Endothelial cell of umbilical vein (primary cell): Measurements from ENCODE around the gene RIMBP2. TPM values are rescaled to one million over a fixed set of nuclear protein-coding genes. Genes with fewer than 3 reads are reported as not detected.

Experiments used
- BruUV-seq: library from RNA; stranded (reverse); fragments of 400-500 nt; replicated peaks from 2 replicates; lab custom pipeline; 2021; lab: Mats Ljungman, UMichigan
- CTCF ChIA-PET: fragments of 300-600, 350-600 bp; sonication (Branson Sonifier 250); formaldehyde crosslinking; loops from one replicate; lab custom pipeline; 2021; ENCODE audit warnings: antibody characterized with exemption, inconsistent platforms; lab: Charles Lee
- POLR2A ChIA-PET: fragments of 300-600, 350-600 bp; sonication (Branson Sonifier 250); formaldehyde crosslinking; loops from one replicate; lab custom pipeline; 2021; ENCODE audit warnings: antibody characterized with exemption, inconsistent platforms; lab: Charles Lee
- DNase-seq: peaks from one replicate; pipeline ENCODE4 v3.0.0-alpha.2; 2011; ENCODE audit warnings: low read depth, low spot score
- FAIRE-seq: peaks from 2 replicates; lab custom pipeline; 2011; peaks lifted over from hg19 to GRCh38; lab: Jason Lieb, UNC
- H2AFZ ChIP-seq: 2 replicates; pipeline ENCODE4 v1.6.0; 2012; ENCODE audit warnings: low read depth, low read length, control low read depth, inconsistent platforms
- H3K27ac ChIP-seq: 2 replicates; pipeline ENCODE4 v1.5.1; 2011; ENCODE audit warnings: low read depth, mild to moderate bottlenecking, control low read depth, low read length, moderate library complexity; ENCODE audit not compliant: insufficient read depth
- H3K27me3 ChIP-seq, 2 experiments: 2 replicates each; pipeline versions ENCODE4 v1.6.0 to v1.6.1; 2011; ENCODE audit warnings: low read length in 2 of 2, mixed read lengths in 1 of 2; ENCODE audit not compliant: control insufficient read depth in 2 of 2, insufficient read depth in 2 of 2
- H3K36me3 ChIP-seq, 2 experiments: 2 replicates in 1 of 2; 3 replicates in 1 of 2; pipeline ENCODE4 v1.5.1; 2011; ENCODE audit warnings: low read length in 2 of 2, mild to moderate bottlenecking in 1 of 2, moderate library complexity in 1 of 2; ENCODE audit not compliant: control insufficient read depth in 2 of 2, insufficient read depth in 2 of 2; ENCODE audit errors: extremely low read depth in 1 of 2
- H3K4me1 ChIP-seq: 3 replicates; pipeline ENCODE4 v1.5.1; 2011; ENCODE audit warnings: mild to moderate bottlenecking, low read length; ENCODE audit not compliant: control insufficient read depth, insufficient read depth; ENCODE audit errors: extremely low read depth
- H3K4me2 ChIP-seq: 2 replicates; pipeline ENCODE4 v1.6.1; 2011; ENCODE audit warnings: low read length, control low read depth, mixed read lengths; ENCODE audit not compliant: insufficient read depth
- H3K4me3 ChIP-seq, 3 experiments: fragments of 200-600 bp in 1 of 3; sonication (generic), shearing (Covaris generic) in 1 of 3; replicated peaks in 1 of 3; 2 replicates each; pipeline ENCODE4 v1.5.1; 2011 to 2016; ENCODE audit warnings: control low read depth in 3 of 3, low read length in 3 of 3, mild to moderate bottlenecking in 2 of 3, inconsistent platforms in 1 of 3, low read depth in 1 of 3, moderate library complexity in 1 of 3; ENCODE audit not compliant: insufficient read depth in 1 of 3
- H3K79me2 ChIP-seq: 2 replicates; pipeline ENCODE4 v1.6.0; 2012; ENCODE audit warnings: low read length, inconsistent platforms; ENCODE audit not compliant: control insufficient read depth, insufficient read depth
- H3K9ac ChIP-seq: replicated peaks from 2 replicates; pipeline ENCODE3; 2011; ENCODE audit warnings: low read length, control low read depth; ENCODE audit not compliant: insufficient read depth; ENCODE audit errors: extremely low read depth
- H3K9me1 ChIP-seq: replicated peaks from 3 replicates; pipeline ENCODE4 v1.6.0; 2011; ENCODE audit warnings: mild to moderate bottlenecking, low read length; ENCODE audit not compliant: control insufficient read depth, insufficient read depth; ENCODE audit errors: extremely low read depth
- H3K9me3 ChIP-seq: replicated peaks from 2 replicates; pipeline ENCODE4 v1.5.1; 2012; ENCODE audit warnings: low read length, inconsistent platforms; ENCODE audit not compliant: control insufficient read depth, insufficient read depth
- H4K20me1 ChIP-seq: replicated peaks from 2 replicates; pipeline ENCODE3; 2011; ENCODE audit warnings: mild to moderate bottlenecking, low read length; ENCODE audit not compliant: control insufficient read depth, insufficient read depth; ENCODE audit errors: extremely low read depth
- EZH2 ChIP-seq: IDR thresholded peaks from 2 replicates; pipeline ENCODE4 v1.6.1; 2012; ENCODE audit warnings: borderline replicate concordance, low read depth, mild to moderate bottlenecking, moderate library complexity, low read length, inconsistent platforms; ENCODE audit not compliant: severe bottlenecking
- FOS ChIP-seq: IDR thresholded peaks from 2 replicates; pipeline ENCODE4 v1.6.1; 2011; ENCODE audit warnings: mild to moderate bottlenecking, low read length, moderate library complexity, borderline replicate concordance; ENCODE audit not compliant: insufficient read depth
- GATA2 ChIP-seq: IDR thresholded peaks from 2 replicates; pipeline ENCODE4 v1.7.0; 2011; ENCODE audit warnings: low read depth, mild to moderate bottlenecking, moderate library complexity, mixed read lengths, low read length; ENCODE audit not compliant: insufficient read length, insufficient read depth
- JUN ChIP-seq: IDR thresholded peaks from 2 replicates; pipeline ENCODE4 v1.6.1; 2011; ENCODE audit warnings: borderline replicate concordance, low read depth; ENCODE audit not compliant: insufficient read length, insufficient read depth
- MYC ChIP-seq: IDR thresholded peaks from one replicate; pipeline ENCODE4 v1.6.1; 2011; ENCODE audit warnings: mild to moderate bottlenecking, low read depth, low read length
- POLR2A ChIP-seq: IDR thresholded peaks from 2 replicates; pipeline ENCODE4 v1.6.1; 2012; ENCODE audit warnings: low read depth, mild to moderate bottlenecking, control low read depth, low read length
- POLR2AphosphoS5 ChIP-seq: IDR thresholded peaks from 2 replicates; pipeline ENCODE4 v1.6.1; 2012; ENCODE audit warnings: low read depth, mild to moderate bottlenecking, control low read depth, low read length, moderate library complexity; ENCODE audit not compliant: insufficient read depth
- dilution Hi-C: fragments of 300-500 bp; cut with MboI; formaldehyde crosslinking; loops from one replicate; pipeline ENCODE4 v1.15.0; 2019; ENCODE audit warnings: low sequenced_read_pairs; ENCODE audit not compliant: extremely low pct_ligation_motif_present
- intact Hi-C: fragments of 100-400 bp; cut with micrococcal nuclease; formaldehyde crosslinking; loops from one replicate; pipeline ENCODE4 v1.10.0; 2022
- polyA plus RNA-seq, 4 experiments: library from polyadenylated mRNA; depleted of rRNA in 3 of 4; stranded (reverse) in 3 of 4; unstranded in 1 of 4; fragments of >200 nt; gene quantifications; 2 replicates each; pipeline versions ENCODE4 v1.2.1 to v1.2.3, GENCODE V29; 2011 to 2012; ENCODE audit warnings: missing spikeins in 1 of 4
- total RNA-seq: library from RNA; stranded (reverse); gene quantifications from 2 replicates; pipeline ENCODE4 v1.2.3, GENCODE V29; 2021
- TF ChIP-seq, protein P1 (sequence below): IDR thresholded peaks from 2 replicates; pipeline ENCODE4 v1.6.1; 2011; ENCODE audit not compliant: insufficient read depth, insufficient read length
- TF ChIP-seq, protein P2 (sequence below), 2 donors: IDR thresholded peaks; 1 replicate in 1 of 2; 2 replicates in 1 of 2; pipeline ENCODE4 v1.5.1; 2011; ENCODE audit warnings: low read length in 2 of 2, mild to moderate bottlenecking in 2 of 2, moderate library complexity in 2 of 2, control low read depth in 1 of 2, inconsistent platforms in 1 of 2, low read depth in 1 of 2; ENCODE audit not compliant: insufficient read depth in 1 of 2; ENCODE audit errors: extremely low read depth in 1 of 2

RIMBP2 gene
- total and polyA plus RNA-seq, 2 donors (not counting 3 experiments of a cell fraction or from before 2014, with no cell fraction given): 0.04 TPM; not detected in 1

DNA sequence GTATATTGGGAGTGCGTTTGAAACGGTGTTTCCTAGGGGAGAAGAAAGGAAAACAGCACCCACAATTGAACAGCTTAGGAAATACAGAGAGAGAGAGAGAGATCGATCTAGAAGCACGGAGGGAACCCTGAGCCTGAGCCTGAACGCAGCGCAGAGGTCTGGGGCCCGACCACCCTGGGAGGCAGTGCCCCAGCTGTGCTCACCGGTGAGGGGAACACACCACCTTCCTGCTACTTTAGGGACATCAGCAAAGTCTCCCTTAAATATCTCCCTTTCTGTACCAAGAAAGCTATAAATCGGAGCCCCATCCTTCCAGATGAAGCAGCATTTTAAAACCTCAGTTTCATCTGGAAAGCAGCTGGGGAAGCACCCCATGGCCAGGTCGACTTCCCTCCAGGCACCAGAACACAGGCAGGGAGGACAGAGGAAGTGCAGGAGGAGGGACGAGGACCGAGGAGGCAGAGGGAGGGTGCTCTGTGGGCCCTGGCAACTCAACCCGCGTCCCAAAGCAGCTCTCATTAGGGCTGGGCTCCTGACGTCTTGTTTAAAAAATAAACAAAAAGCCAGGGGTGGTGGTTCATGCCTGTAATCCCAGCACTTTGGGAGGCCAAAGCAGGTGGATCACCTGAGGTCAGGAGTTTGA, 12.2 kb downstream of the RIMBP2 start:
- H3K4me2 ChIP-seq: no peak overlapping the region
- H3K9me3 ChIP-seq: peaks cover 3% of the 10 kb centered on the region
- H3K9ac ChIP-seq: no peak overlapping the region
- BruUV-seq: no TSS peak
- H2AFZ ChIP-seq: no peak overlapping the region
- H3K79me2 ChIP-seq: no peaks in the 10 kb centered on the region
- ChIA-PET POLR2A (no interaction called here), CTCF (no interaction called here)
- H3K4me3 ChIP-seq: no peak overlapping the region
- H3K36me3 ChIP-seq: no peaks in the 10 kb centered on the region
- H4K20me1 ChIP-seq: no peaks in the 10 kb centered on the region
- TF ChIP-seq JUN (no peak), FOS (no peak), EZH2 (no peak), GATA2 (no peak), POLR2AphosphoS5 (no peak), MYC (no peak), POLR2A (no peak)
- TF ChIP-seq, protein P1, sequence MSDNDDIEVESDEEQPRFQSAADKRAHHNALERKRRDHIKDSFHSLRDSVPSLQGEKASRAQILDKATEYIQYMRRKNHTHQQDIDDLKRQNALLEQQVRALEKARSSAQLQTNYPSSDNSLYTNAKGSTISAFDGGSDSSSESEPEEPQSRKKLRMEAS: no peak
- TF ChIP-seq, protein P2, sequence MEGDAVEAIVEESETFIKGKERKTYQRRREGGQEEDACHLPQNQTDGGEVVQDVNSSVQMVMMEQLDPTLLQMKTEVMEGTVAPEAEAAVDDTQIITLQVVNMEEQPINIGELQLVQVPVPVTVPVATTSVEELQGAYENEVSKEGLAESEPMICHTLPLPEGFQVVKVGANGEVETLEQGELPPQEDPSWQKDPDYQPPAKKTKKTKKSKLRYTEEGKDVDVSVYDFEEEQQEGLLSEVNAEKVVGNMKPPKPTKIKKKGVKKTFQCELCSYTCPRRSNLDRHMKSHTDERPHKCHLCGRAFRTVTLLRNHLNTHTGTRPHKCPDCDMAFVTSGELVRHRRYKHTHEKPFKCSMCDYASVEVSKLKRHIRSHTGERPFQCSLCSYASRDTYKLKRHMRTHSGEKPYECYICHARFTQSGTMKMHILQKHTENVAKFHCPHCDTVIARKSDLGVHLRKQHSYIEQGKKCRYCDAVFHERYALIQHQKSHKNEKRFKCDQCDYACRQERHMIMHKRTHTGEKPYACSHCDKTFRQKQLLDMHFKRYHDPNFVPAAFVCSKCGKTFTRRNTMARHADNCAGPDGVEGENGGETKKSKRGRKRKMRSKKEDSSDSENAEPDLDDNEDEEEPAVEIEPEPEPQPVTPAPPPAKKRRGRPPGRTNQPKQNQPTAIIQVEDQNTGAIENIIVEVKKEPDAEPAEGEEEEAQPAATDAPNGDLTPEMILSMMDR (IDR thresholded peaks at IDR 0.05; ENCODE audit: extremely low read depth in 1 of 2, insufficient read depth in 1 of 2, low read depth in 1 of 2, low read length in 2 of 2): no peak
- H3K27me3 ChIP-seq: no peaks in the 10 kb centered on the region
- H3K27ac ChIP-seq: no peak overlapping the region
- intact Hi-C loops (no loop called here), dilution Hi-C loops (no loop called here)
- no peaks in the 10 kb centered on the region for H3K4me1 ChIP-seq
- no peak for FAIRE-seq
- DNase-seq: no peak
- no peaks in the 10 kb centered on the region for H3K9me1 ChIP-seq
